SKM-1 (cell line): Measurements from ENCODE around the gene TM9SF2.

ENCODE experiments used
- DNase-seq: peaks from one replicate; lab custom pipeline; 2025; ENCODE audit not compliant: unreplicated experiment; lab: John Stamatoyannopoulos, UW

Gene TM9SF2

GRCh38 chr13:99575376-99576120 is 74.3 kb downstream of the TM9SF2 start:
- no peak for DNase-seq

GRCh38 chr13:99577934-99578917 is 77.0 kb downstream of the TM9SF2 start:
- no peak for DNase-seq

- DNase-seq, result no peak
These were observed 79.4 kb downstream of the TM9SF2 start for GRCh38 chr13:99580500-99581268.

GRCh38 chr13:99582511-99582910 is 81.2 kb downstream of the TM9SF2 start:
- no peak for DNase-seq

- no peak for DNase-seq
These were observed 84.3 kb downstream of the TM9SF2 start for GRCh38 chr13:99585609-99586008.

- DNase-seq, result no peak
These were observed 85.7 kb downstream of the TM9SF2 start for GRCh38 chr13:99587021-99587420.

- no peak for DNase-seq
These were observed 86.8 kb downstream of the TM9SF2 start for GRCh38 chr13:99587893-99588606.

GRCh38 chr13:99589575-99589974 is 88.3 kb downstream of the TM9SF2 start:
- no peak for DNase-seq

- no peak for DNase-seq
These were observed 89.3 kb downstream of the TM9SF2 start for GRCh38 chr13:99590519-99591011.

- DNase-seq, result no peak
These were observed 94.9 kb downstream of the TM9SF2 start for GRCh38 chr13:99596180-99596579.

- no peak for DNase-seq
These were observed 99.0 kb downstream of the TM9SF2 start for GRCh38 chr13:99600318-99600717.

GRCh38 chr13:99601535-99601934 is 100.3 kb downstream of the TM9SF2 start:
- no peak for DNase-seq

- DNase-seq, result no peak
These were observed 103.4 kb downstream of the TM9SF2 start for GRCh38 chr13:99604636-99605035.

- DNase-seq, result no peak
These were observed 104.4 kb downstream of the TM9SF2 start for GRCh38 chr13:99605420-99606323.

GRCh38 chr13:99606324-99607066 is 105.2 kb downstream of the TM9SF2 start, which contains the start of gene CLYBL:
TSS of gene CLYBL (plus strand) at chr13:99606690.
- DNase-seq, result peak; percentile 51

GRCh38 chr13:99608345-99608744 is 107.1 kb downstream of the TM9SF2 start:
- DNase-seq, result no peak

GRCh38 chr13:99610702-99611289 is 109.5 kb downstream of the TM9SF2 start:
- DNase-seq, result no peak
